HG03064 (cell line): ENCODE measurements around the gene BZW1.
A peak's percentile ranks its signal among the peaks of the same experiment; 100 is the strongest.
"Not testable (repeated sequence)": the region's sequence is repeated elsewhere in the genome, so short reads cannot be mapped to it uniquely, and the experiment has no call there.

Experiments used
- ATAC-seq: cut with Tn5 transposase; IDR thresholded peaks from one replicate; pipeline ENCODE4 v1.9.1; 2021; ENCODE audit warnings: low read depth; ENCODE audit not compliant: unreplicated experiment

The BZW1 gene

DNA sequence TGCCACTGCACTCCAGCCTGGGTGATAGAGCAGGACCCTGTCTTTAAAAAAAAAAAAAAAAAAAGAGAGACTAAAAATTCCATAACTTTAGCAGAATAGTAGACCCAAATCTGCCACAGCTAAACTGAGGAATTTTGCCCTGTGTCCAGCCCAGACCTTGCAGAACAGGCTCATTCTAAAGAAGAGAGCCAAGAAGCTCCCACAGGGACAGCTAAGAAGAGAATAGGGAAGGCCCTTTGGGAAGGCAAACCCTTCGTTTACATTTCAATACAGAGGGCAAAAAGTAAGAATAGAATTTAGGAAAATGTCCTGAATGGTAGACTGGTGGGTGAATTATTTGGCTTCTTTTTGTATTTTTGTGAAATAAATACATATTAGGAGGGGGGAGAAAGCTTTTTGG, 21.5 kb upstream of the BZW1 start:
- ATAC-seq, result no peak

DNA sequence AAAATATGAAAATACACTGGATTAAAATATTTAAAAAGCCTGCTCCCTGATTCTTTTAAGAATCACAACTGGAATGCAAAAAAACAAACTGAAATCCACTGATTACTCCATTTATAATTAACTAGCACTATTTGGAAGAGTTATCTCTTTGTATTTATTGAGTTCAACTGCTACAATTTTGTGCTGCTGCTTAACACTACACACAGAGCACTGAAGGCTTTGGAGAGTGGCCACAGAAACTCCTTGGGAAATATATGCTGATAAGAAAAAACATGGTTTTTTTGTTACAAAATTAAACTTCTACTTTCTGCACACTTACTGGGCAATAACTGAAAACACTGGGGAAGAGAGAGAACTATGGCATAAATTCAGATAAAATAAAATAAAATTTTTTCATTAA, 19.8 kb upstream of the BZW1 start:
- ATAC-seq, result no peak

DNA sequence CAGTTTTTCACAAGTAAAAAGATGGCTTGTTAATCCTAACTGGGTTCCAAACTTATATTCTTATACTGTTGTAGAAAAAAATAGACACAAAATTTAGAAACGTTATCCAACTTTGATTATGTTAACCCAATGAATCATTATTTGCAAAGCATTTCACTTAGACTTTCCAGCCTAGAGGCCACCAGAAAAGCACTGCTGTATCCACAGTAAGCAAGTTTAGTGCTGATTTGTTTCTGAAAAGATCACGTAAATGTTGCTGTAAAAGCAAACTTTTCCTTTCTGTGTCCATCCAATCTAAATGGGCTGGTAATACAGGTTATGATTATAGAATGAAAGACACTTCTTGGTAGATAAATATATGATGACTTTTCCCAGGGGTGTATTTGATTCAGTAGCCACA, 17.6 kb upstream of the BZW1 start:
- ATAC-seq, result no peak

DNA sequence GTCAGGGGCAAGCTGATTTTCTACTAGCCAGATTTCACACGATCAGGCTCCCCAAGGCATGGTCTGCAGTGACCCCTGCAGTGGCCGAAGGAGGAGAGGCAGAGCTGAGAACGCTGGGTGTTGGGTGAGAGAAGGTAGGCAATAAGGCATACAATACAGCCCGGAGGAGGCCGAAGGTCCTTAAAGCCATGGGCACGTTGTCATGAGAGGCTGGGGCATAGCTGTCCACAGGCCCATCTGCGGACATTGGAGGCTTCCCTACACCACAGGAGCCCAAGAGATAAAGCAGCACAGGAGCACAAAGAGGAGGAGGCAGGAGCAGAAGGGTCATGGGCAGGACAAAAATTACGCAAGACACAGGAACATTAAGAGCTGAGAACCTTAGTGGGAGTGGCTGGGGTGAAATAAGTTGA, 16.7 kb upstream of the BZW1 start:
- no peak for ATAC-seq

DNA sequence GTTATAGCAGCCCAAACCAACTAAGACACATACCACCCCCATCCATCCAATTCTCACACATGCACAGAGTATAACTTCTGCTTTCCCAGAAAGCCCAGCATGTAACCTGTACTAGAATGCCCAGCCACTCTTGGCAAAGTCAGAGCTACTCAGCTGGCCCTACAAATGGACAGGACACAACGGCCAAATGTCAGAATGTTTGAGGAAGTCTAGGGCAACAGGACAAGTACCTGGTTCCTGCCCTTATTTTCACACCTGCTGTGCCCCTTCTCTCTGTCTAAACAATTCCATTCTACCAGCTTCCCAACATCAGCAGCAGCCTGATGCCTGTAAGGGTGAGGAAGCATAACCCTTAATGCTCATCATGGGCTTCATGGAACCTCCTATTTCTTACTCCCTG, 15.1 kb upstream of the BZW1 start:
- ATAC-seq, result no peak

DNA sequence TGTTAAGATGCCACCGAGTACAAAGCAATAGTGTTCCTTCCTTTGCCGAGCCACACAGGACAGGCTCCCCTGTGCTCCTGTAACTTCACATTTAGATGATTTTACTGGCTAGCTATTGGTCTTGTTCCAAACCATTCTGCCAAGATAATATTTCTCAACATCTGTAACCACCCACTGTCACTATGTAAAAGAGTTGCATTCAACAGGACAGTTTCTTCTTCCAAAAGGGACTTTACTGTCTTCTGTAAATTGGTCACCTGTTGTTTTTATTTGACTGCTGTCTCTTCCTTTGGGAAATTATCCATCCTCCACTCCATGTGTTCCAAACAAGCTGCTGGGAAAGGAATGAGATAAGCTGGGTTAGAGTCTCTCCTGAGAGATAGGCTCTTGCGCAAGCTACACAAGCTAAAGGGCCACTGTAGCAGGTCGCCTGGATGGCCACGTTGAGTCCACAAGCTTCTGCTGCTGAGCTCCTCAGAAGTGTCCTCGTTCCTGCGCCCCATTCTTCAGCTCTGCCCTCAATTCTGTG, 14.4 kb upstream of the BZW1 start:
- no peak for ATAC-seq

DNA sequence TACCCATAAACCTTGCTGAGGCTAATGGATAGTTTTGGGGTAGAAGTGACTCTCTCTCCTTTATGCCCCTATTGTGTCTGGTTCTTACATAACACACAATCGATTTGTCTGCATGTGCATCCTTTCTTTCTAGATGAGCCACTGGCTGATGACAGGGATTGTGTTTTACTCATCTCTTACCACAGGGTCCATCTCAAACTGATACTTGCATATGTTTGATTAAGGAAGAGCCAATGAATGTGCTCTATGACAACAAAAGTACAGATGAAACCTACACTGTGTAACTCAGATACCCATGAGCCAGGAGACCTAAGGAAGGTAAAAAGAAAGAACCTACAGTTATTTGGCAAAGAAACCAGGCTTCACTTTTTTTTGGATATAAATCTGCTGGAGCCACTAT, 13.2 kb upstream of the BZW1 start:
- no peak for ATAC-seq

DNA sequence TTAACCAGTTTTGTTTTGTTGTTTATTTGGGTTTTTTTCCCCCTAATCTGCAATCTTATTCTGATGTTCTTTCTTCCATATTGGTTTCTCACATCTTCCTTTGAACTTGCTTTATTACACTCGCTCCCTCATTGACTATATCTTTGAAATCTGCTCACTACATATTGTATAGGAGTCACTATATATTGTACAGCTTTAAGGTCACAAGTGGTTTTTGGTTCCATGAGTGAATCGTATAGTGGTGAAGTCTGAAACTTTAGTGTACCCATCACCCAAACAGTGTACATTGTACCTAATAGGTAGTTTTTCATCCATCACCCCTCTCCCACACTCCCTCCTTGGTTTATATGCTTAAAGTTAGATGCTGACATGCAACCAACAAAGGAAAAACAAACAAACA, 11.3 kb upstream of the BZW1 start:
- ATAC-seq, result no peak

DNA sequence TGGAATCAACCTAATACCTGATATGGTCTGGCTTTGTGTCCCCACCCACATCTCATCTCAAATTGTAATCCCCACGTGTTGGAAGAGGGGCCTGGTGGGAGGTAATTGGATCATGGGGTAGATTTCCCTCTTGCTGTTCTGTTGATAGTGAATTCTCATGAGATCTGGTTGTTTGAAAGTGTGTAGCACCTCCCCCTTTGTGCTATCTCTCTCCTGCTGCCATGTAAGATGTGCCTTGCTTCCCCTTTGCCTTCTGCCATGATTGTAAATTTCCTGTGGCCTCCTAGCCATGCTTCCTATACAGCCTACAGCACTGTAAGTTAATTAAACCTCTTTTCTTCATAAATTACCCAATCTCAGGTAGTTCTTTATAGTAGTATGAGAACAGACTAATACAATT, 10.3 kb upstream of the BZW1 start:
- ATAC-seq, result not testable (repeated sequence)

DNA sequence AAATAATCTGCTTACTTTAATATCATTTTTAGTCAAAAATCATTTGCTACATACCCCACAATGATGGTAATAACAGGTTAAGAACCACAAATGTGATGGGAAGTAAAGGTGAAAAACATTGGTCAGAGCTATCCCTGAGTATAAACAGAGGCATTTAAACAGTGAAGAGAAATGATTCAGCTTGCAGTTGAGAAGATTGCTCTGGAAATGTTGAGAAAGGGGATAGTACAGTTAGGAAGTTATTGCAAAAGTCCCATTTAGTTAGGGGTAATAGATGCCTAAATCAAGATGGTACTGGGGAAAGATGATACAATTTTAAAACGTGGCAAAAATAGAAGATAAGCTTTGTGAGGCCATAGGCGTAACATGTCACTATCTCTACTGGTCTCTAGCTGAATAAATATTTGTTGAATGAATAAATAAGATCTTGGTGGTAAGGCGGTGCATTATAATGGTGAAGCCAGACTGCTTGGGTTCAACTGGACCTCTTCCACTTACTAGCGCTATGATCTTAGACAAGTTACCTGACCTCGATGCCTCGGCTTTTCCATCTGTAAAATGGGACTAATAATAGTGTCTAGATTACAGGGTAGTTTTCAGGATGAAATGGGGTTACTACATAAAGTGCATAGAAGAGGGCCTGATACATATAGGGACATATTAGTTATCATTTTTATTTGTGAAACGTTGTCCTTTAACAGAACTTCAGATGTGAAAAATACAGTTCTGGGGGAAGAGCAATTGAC, 2.0 kb upstream of the BZW1 start:
- ATAC-seq, result no peak

DNA sequence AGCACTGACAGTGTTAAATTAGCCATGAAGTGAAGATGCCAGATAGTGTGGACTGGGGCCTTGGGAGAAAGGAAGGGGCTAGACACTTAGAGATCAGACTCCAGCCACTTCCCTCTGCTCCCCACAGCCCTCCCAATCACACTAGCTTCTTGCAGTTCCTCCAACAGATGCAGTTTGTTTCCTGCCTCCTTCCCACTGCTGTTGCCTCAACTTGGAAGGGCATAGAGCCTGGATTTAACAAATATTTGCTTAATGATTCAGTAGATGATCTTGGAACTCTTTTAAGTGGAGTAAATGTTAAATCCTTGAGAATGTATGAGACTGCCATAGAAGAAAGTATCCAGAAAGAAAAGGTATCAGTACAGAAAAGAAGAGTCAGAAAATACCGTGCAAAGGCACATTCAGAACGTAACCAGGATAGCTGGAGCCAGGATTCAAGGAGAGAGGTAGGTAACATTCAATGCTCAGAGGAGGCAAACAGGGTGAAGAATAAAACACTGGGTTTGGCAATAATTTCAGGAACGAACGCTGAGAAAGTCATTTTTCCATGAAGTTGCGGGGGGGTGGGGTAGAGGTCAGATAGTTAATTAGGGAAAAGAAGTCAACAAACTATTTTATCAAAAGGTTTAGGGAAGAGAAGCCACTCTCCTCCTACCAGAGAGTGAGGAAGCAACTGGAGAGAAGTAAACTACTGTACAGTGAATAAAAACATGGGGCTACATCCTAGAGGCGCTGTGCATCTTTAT, 1.3 kb upstream of the BZW1 start:
- no peak for ATAC-seq

DNA sequence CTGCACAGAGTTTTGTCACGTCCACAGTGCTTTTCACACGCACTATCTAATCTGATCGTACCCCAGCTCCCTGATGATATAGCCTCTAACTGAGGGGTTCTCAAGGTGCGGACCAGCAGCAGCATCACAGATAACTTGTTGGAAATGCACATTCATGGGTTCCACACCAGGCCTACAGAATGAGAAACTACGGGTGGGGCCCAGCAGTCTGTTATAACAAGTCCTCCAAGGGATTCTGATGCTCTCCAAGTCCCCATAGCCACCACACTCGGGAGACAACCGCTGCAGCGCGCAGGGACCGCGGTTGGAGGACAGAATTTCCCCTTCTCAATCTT, 745 bp upstream of the BZW1 start:
- no peak for ATAC-seq

DNA sequence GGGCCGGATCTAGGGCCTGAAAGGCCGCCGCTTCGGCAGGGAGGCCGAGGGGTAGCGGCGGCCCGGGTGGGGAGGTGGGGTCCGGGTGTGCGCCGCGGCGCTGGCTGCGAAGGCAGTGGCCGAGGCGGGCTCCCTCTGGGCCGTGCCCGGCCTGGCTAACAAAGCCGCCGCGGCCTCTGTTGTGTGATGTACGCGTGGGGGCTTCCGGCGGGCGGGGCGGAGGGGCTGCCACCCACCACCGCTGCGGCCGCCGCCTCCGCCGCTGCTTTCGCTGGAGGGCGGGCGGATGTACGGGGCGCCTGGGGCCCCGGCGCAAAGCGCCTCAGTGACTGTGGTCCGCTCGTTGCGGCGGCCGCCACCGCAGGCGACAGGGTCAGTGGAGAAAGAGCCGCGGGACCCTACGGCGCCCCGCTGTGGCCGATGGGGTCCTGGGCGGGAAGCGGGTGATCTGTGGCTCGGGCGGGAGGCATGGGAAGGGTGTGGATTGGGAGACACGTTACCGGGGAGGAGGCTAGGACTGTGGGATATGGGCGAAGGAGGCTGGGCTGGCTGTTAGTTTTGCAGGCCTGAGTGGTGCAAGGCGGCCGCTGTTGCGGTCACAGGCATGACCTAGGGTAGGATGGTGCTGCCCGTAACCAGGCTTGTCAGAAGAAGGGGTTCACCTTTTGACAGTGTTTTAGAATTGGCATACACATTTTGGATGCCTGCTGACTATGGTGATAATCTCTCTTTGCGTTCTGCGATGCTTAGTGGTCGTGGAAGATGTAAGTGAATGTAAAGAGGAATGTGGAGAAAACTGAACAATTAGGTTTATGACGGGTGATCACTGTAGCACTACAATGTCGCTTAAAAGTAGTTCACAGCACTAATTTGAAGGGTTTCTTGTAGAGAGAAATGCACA, 662 bp downstream of the BZW1 start:
- ATAC-seq, result peak; percentile 38

DNA sequence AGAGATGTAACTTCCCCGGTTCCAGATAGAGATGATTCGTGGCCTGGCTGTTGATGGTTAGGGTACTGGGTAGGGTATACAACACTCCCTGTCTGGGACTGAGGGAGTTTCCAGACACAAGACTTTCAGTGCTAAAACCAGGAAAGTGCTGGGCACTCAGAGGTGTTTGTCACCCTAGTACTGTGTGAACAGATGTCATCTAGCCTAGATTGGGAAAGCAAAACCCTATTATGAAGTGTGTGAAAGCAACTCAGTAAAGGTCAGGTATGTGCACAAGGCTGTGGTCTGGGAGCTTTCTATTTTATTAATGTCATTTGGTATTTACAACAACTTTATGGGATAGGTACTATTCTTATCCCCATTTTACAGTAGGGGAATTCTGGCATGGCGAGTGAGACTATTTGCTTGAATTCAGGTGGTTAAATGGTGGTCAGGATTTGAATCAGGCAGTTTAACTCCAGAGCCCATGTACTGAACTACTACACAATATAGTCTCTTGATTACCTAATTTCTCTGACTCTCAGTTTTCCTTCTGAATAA, 2.6 kb downstream of the BZW1 start:
- ATAC-seq, result no peak

DNA sequence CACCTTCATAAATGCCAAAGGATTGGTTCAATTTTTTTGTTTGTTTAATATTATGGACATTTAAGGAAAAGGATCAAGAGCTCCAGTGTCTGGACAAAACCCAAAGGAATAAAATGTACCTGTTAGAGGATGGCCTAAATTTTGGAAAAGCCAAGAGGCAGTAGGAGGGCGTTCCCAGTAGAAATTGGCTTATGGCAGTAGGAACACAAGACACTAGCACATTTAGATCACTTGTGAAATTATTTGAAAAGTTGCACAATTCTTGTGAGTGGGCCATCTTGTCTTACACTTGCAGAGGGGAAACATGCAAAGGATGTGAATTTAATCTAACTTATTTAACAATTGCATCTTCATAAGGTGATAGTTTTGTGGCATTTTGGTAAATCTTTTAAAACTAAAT, 3.2 kb downstream of the BZW1 start:
- ATAC-seq, result no peak

DNA sequence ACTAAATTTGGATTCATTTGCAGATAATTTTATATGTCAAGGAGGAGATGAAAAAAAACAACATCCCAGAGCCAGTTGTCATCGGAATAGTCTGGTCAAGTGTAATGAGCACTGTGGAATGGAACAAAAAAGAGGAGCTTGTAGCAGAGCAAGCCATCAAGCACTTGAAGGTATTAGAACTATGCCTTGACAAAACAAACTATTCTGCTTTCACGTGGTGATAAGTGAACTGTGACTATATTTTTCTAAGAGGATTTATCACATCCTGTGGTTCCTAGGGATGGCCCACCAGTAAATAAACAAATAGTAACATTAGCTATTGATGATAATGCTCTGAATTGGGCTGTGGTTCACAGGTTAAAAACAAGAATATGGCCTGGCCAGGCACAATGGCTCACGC, 7.0 kb downstream of the BZW1 start:
- ATAC-seq, result not testable (repeated sequence)

DNA sequence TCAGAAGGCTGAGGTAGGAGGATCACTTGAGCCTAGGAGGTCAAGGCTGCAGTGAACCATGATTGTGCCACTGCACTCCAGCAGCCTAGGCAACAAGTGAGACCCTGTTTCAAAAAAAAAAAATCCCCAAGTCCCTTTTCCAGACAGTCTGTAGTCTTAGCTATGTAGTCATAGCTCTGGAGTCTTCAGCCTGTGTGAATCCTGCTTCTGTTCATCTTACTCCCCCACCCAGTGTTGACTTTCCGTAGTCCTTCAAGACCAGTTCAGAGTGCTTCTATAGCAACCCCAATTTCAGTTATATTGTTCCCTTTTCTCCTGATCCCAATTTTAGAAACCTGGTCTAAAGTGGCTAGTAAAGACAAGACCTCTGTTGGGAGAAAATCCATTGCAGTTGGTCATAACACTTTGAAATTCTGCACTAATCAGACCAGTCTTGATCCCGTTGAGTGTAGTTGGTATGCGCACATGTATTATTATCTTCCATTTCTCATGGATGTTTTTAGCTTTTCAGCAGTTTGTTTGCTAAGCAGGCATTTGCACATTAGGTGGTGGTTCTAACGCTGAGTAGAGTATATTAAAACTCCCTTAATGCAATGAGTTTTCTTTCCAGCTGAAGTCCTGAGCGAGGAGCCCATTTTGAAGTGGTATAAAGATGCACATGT, 9.0 kb downstream of the BZW1 start:
- ATAC-seq, result no peak

DNA sequence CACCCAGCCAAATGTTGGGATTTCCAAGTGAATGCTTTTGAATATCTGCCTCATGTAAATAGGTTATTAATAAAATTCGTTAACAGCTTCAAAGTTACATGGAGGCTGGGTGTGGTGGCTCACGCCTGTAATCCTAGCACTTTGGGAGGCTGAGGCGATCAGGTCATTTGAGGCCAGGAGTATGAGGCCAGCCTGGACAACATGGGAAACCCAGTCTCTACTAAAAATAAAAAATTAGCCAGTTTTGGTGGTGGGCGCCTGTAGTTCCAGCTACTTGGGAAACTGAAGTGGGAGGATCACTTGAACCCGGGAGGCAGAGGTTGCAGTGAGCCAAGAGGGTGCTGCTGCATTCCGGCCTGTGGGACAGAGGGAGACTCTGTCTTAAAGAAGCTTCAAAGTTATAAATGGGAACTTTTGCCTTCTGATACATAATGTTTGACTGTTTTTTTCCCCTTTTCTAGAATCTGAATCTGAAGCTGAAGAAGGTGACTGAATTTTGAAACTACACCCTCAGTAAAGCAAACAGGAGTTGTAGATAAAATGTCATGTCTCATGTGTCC, 10.1 kb downstream of the BZW1 start:
- ATAC-seq, result no peak

DNA sequence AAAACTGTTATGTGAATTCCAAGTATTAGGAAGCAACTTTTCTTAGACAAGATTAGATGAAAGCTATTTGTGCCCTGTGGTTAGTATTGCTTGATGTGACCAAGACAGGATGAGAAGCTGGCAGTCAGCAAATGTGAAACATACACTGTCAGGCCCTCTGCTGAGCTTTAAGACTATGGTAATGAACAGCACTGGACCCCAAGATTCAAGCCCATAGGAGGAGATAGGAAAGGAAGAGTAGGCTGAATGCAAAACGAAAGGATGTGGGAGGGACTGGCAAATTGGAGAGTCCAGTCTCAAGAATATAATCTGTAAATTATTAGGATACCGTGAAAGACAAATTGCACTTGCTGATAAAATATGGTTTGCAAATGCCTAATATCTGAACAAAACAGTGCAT, 16.4 kb downstream of the BZW1 start:
- no peak for ATAC-seq
